Esophagus squamous epithelium (tissue), 4 donors: ENCODE measurements around the gene FGGY.

Experiments used
- CTCF ChIP-seq, 6 experiments: fragments of 450-650 bp in 4 of 6; fragments of 200-600 bp in 2 of 6; sonication (generic) in 2 of 6; IDR thresholded peaks; one replicate each; pipeline ENCODE4 v1.5.1; 2016 to 2019; ENCODE audit warnings: antibody characterized with exemption in 6 of 6, mild to moderate bottlenecking in 4 of 6, moderate library complexity in 4 of 6
- POLR2A ChIP-seq, 4 donors: fragments of 450-650 bp; IDR thresholded peaks; one replicate each; pipeline ENCODE4 v1.6.1; 2017; ENCODE audit warnings: antibody characterized with exemption in 4 of 4, mild to moderate bottlenecking in 4 of 4, moderate library complexity in 3 of 4

- TF ChIP-seq CTCF (IDR thresholded peaks at IDR 0.05) = no peak
- no peak for TF ChIP-seq POLR2A (IDR thresholded peaks at IDR 0.05)
Measured at GRCh38 chr1:59705466-59706302, 408.8 kb downstream of the FGGY start.
